PC-3 (cell line): ENCODE results near the gene ZSWIM8. TPM values are rescaled to one million over a fixed set of nuclear protein-coding genes. Genes with fewer than 3 reads are reported as not detected.
"Not testable (repeated sequence)": the region's sequence is repeated elsewhere in the genome, so short reads cannot be mapped to it uniquely, and the experiment has no call there.

ENCODE experiments used
- ATAC-seq: fragments of 200-7000 bp; cut with Tn5 transposase; 2 replicates; pipeline ENCODE4 v1.9.1; 2020; ENCODE audit warnings: mild to moderate bottlenecking, moderate library complexity
- BruUV-seq: library from RNA; stranded (reverse); fragments of 400-500 nt; replicated peaks from 2 replicates; lab custom pipeline; 2021; lab: Mats Ljungman, UMichigan
- CTCF ChIA-PET: fragments of 300-600 bp; sonication (Branson Sonifier 250); formaldehyde crosslinking; loops from one replicate; lab custom pipeline; 2022; ENCODE audit warnings: antibody characterized with exemption; lab: Charles Lee
- POLR2A ChIA-PET: fragments of 300-600 bp; sonication (Branson Sonifier 250); formaldehyde crosslinking; loops from one replicate; lab custom pipeline; 2022; ENCODE audit warnings: antibody characterized with exemption; ENCODE audit not compliant: unreplicated experiment; lab: Charles Lee
- DNase-seq: peaks from one replicate; pipeline ENCODE4 v3.0.0-alpha.2; 2015
- H2AFZ ChIP-seq: fragments of 300-600 bp; sonication (generic); 2 replicates; pipeline ENCODE4 v1.6.0; 2016; ENCODE audit warnings: antibody characterized with exemption, low read length
- H3F3A ChIP-seq: fragments of 300-600 bp; sonication (generic); one replicate; pipeline ENCODE4 v1.6.0; 2017; ENCODE audit warnings: antibody characterized with exemption, low read length, control low read depth, mild to moderate bottlenecking; ENCODE audit not compliant: unreplicated experiment
- H3K27ac ChIP-seq: fragments of 300-600 bp; sonication (generic); 2 replicates; pipeline ENCODE4 v1.5.1; 2016; ENCODE audit warnings: mild to moderate bottlenecking, low read length
- H3K27me3 ChIP-seq: fragments of 300-600 bp; sonication (generic); 2 replicates; pipeline ENCODE4 v1.6.1; 2016; ENCODE audit warnings: low read length, mixed read lengths
- H3K36me3 ChIP-seq: fragments of 300-600 bp; sonication (generic); 2 replicates; pipeline ENCODE4 v1.6.1; 2016; ENCODE audit warnings: low read depth, mixed run types, low read length, mixed read lengths
- H3K4me1 ChIP-seq: fragments of 300-600 bp; sonication (generic); 2 replicates; pipeline ENCODE4 v1.5.1; 2016; ENCODE audit warnings: low read length; ENCODE audit not compliant: insufficient read depth
- H3K4me2 ChIP-seq: fragments of 300-600 bp; sonication (generic); 2 replicates; pipeline ENCODE4 v1.6.0; 2016; ENCODE audit warnings: low read length
- H3K4me3 ChIP-seq: fragments of 300-600 bp; sonication (generic); 2 replicates; pipeline ENCODE4 v1.5.1; 2016; ENCODE audit warnings: mild to moderate bottlenecking, low read length, mixed read lengths
- H3K79me2 ChIP-seq: fragments of 300-600 bp; sonication (generic); 2 replicates; pipeline ENCODE4 v1.6.1; 2017; ENCODE audit warnings: low read length, mixed read lengths
- H3K9ac ChIP-seq: fragments of 300-600 bp; sonication (generic); 2 replicates; pipeline ENCODE4 v1.6.0; 2016; ENCODE audit warnings: mild to moderate bottlenecking, low read length
- H3K9me2 ChIP-seq: fragments of 300-600 bp; sonication (generic); replicated peaks from 2 replicates; pipeline ENCODE4 v1.6.1; 2016; ENCODE audit warnings: mixed run types, low read length, mixed read lengths
- H3K9me3 ChIP-seq: fragments of 300-600 bp; sonication (generic); 2 replicates; pipeline ENCODE4 v1.6.1; 2016; ENCODE audit warnings: low read length, mixed read lengths
- H4K20me1 ChIP-seq: fragments of 300-600 bp; sonication (generic); 2 replicates; pipeline ENCODE4 v1.6.1; 2016; ENCODE audit warnings: low read length, mixed read lengths
- EZH2 ChIP-seq: fragments of 300-600 bp; sonication (generic); IDR thresholded peaks from one replicate; pipeline ENCODE4 v1.6.1; 2017; ENCODE audit warnings: antibody characterized with exemption, mild to moderate bottlenecking, low read length; ENCODE audit not compliant: unreplicated experiment
- EZH2phosphoT487 ChIP-seq: fragments of 300-600 bp; sonication (generic); IDR thresholded peaks from 2 replicates; pipeline ENCODE4 v1.6.1; 2018; ENCODE audit warnings: mild to moderate bottlenecking, antibody characterized with exemption, low read length, borderline replicate concordance
- intact Hi-C: fragments of 100-400 bp; cut with micrococcal nuclease; formaldehyde crosslinking; loops from 2 replicates; pipeline ENCODE4 v1.9.0; 2023
- total RNA-seq: library from RNA; depleted of rRNA; stranded (reverse); fragments of >200 nt; gene quantifications from 2 replicates; pipeline ENCODE4 v1.2.3, GENCODE V29; 2014
- TF ChIP-seq, protein P1 (sequence below): fragments of 300-600 bp; sonication (generic); conservative IDR thresholded peaks from 2 replicates; pipeline ENCODE4 v1.5.1; 2017; ENCODE audit warnings: antibody characterized with exemption, low read depth, mild to moderate bottlenecking, low read length

ZSWIM8 gene
- total RNA-seq, 1 experiment from 2014 or later, result 152 TPM

- no peak overlapping the region for H3K4me2 ChIP-seq
- no peak overlapping the region for H3K4me3 ChIP-seq
- BruUV-seq, result no TSS peak
- H3F3A ChIP-seq, result no peaks in the 10 kb centered on the region
- H3K79me2 ChIP-seq, result peaks cover 27% of the 10 kb centered on the region
- H3K9ac ChIP-seq, result no peak overlapping the region
- DNase-seq (no peak), ATAC-seq (no peak)
- intact Hi-C loops, result no loop called here
- H3K9me3 ChIP-seq, result no peaks in the 10 kb centered on the region
- no peak overlapping the region for H3K27ac ChIP-seq
- TF ChIP-seq, protein P1, sequence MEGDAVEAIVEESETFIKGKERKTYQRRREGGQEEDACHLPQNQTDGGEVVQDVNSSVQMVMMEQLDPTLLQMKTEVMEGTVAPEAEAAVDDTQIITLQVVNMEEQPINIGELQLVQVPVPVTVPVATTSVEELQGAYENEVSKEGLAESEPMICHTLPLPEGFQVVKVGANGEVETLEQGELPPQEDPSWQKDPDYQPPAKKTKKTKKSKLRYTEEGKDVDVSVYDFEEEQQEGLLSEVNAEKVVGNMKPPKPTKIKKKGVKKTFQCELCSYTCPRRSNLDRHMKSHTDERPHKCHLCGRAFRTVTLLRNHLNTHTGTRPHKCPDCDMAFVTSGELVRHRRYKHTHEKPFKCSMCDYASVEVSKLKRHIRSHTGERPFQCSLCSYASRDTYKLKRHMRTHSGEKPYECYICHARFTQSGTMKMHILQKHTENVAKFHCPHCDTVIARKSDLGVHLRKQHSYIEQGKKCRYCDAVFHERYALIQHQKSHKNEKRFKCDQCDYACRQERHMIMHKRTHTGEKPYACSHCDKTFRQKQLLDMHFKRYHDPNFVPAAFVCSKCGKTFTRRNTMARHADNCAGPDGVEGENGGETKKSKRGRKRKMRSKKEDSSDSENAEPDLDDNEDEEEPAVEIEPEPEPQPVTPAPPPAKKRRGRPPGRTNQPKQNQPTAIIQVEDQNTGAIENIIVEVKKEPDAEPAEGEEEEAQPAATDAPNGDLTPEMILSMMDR, result no peak
- TF ChIP-seq EZH2phosphoT487 (no peak), EZH2 (no peak)
- H3K9me2 ChIP-seq, result no peaks in the 10 kb centered on the region
- no peak overlapping the region for H2AFZ ChIP-seq
- no peaks in the 10 kb centered on the region for H3K27me3 ChIP-seq
- CTCF ChIA-PET, result no interaction called here
- H4K20me1 ChIP-seq, result 0 out of 2 replicates have a peak, but pooled peaks cover 5% of the 10 kb centered on the region
- peaks cover 56% of the 10 kb centered on the region for H3K36me3 ChIP-seq
- POLR2A ChIA-PET, result interaction anchor here (0.8 kb wide), 1 partner anchor 18 kb away, joined by 6 read pairs; no protein-coding TSS in a partner anchor
- peaks cover 10% of the 10 kb centered on the region for H3K4me1 ChIP-seq
Observed at GRCh38 chr10:73790886-73791625, 5.7 kb downstream of the ZSWIM8 start.

DNA sequence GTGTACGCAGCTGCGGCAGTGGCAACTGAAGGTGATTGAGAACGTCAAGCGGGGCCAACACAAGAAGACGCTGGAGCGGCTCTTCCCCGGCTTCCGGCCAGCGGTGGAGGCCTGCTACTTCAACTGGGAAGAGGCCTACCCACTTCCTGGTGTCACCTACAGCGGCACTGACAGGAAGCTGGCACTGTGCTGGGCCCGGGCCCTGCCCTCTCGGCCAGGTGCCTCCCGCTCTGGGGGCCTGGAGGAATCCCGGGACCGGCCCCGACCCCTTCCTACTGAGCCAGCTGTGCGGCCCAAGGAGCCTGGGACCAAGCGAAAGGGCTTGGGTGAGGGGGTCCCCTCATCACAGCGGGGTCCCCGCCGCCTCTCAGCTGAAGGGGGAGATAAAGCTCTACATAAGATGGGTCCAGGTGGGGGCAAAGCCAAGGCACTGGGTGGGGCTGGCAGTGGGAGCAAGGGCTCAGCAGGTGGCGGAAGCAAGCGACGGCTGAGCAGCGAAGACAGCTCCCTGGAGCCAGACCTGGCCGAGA lies 6.5 kb downstream of the ZSWIM8 start:
- Histone ChIP-seq H3F3A (no peaks in the 10 kb centered on the region), H3K9ac (no peak overlapping the region), H3K4me3 (no peak overlapping the region), H3K27ac (no peak overlapping the region), H3K9me3 (no peaks in the 10 kb centered on the region), H4K20me1 (no peaks in the 10 kb centered on the region), H2AFZ (no peak overlapping the region), H3K9me2 (no peaks in the 10 kb centered on the region), H3K4me1 (peaks cover 5% of the 10 kb centered on the region), H3K4me2 (no peak overlapping the region), H3K27me3 (no peaks in the 10 kb centered on the region), H3K79me2 (peaks cover 18% of the 10 kb centered on the region), H3K36me3 (peaks cover 63% of the 10 kb centered on the region)
- ATAC-seq (no peak), DNase-seq (no peak)
- no TSS peak for BruUV-seq
- TF ChIP-seq EZH2phosphoT487 (no peak), EZH2 (no peak)
- TF ChIP-seq, protein P1, result no peak
- POLR2A ChIA-PET, result no interaction called here
- intact Hi-C loops, result no loop called here
- CTCF ChIA-PET, result no interaction called here

GRCh38 chr10:73793456-73793855 lies 8.1 kb downstream of the ZSWIM8 start:
- CTCF ChIA-PET, result no interaction called here
- no peak for ATAC-seq
- intact Hi-C loops, result no loop called here
- Histone ChIP-seq H3K9me2 (no peaks in the 10 kb centered on the region), H3K4me1 (no peaks in the 10 kb centered on the region), H3K27ac (no peak overlapping the region), H3K4me2 (no peak overlapping the region), H2AFZ (no peak overlapping the region), H3K27me3 (no peaks in the 10 kb centered on the region), H3K4me3 (no peak overlapping the region), H3F3A (no peaks in the 10 kb centered on the region), H3K79me2 (peaks cover 3% of the 10 kb centered on the region), H3K9ac (no peak overlapping the region), H3K36me3 (peaks cover 78% of the 10 kb centered on the region), H4K20me1 (no peaks in the 10 kb centered on the region), H3K9me3 (no peaks in the 10 kb centered on the region)
- DNase-seq, result no peak
- BruUV-seq, result no TSS peak
- TF ChIP-seq, protein P1, result no peak
- TF ChIP-seq EZH2 (no peak), EZH2phosphoT487 (no peak)
- POLR2A ChIA-PET, result no interaction called here

- ATAC-seq, POLR2A ChIA-PET, H3F3A ChIP-seq, H3K4me3 ChIP-seq, H4K20me1 ChIP-seq, CTCF ChIA-PET, H3K27me3 ChIP-seq, intact Hi-C loops, H3K4me1 ChIP-seq, H3K27ac ChIP-seq, H3K9me2 ChIP-seq, H2AFZ ChIP-seq, H3K9me3 ChIP-seq, BruUV-seq, H3K9ac ChIP-seq, H3K79me2 ChIP-seq, DNase-seq, H3K4me2 ChIP-seq: not testable (repeated sequence)
- H3K36me3 ChIP-seq, result peaks cover 82% of the 10 kb centered on the region
Observed at GRCh38 chr10:73795491-73795890, 10.1 kb downstream of the ZSWIM8 start.
